AG10803 (cell line): ENCODE results near the gene RTCA.
A peak's percentile ranks its signal among the peaks of the same experiment; 100 is the strongest.
"Not testable (repeated sequence)": the region's sequence is repeated elsewhere in the genome, so short reads cannot be mapped to it uniquely, and the experiment has no call there.

ENCODE experiments used
- DNase-seq: peaks from one replicate; pipeline ENCODE4 v3.0.0; 2010; ENCODE audit warnings: low read depth
- H3K4me3 ChIP-seq: 2 replicates; pipeline ENCODE4 v1.5.1; 2011; ENCODE audit warnings: mild to moderate bottlenecking, low read length, control low read depth
- TF ChIP-seq, protein P1 (sequence below): conservative IDR thresholded peaks from 2 replicates; pipeline ENCODE4 v1.5.1; 2011; ENCODE audit warnings: mild to moderate bottlenecking, low read length, control low read depth, inconsistent platforms

RTCA gene

DNA sequence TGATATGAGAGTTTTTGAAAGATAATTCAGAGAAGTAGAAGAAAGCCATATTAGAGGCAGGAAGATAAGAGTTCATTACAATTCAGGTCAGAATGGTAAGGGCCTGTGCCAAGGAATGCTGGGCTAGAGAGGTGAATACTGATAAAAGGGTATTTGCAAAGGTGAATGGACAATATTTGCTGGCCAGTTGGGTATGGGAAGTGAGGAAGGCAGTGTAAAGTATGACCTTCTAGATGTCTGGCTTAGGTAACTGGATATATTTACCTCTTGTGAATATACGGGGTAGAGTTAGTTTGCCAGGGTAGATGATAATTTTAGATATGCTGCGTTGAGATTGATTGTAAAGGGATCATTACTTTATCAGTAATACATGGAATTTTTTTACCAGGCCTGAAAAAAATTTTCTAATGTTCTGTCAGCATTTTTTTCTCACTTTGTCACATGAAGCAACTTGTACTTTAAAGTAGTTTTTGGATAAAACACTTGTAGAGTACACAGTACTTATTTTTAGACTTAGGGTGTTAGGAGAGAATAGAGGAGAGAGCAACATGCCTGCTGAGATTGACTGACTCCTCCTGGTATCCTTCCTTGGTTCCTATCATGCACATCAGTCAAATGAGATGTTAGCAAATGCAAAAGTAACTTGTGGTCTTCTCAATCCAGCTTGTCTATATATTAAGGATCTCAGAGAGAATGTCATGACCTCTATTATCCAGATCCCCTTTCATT lies 14.1 kb downstream of the RTCA start:
- no peak overlapping the region for H3K4me3 ChIP-seq
- TF ChIP-seq, protein P1, sequence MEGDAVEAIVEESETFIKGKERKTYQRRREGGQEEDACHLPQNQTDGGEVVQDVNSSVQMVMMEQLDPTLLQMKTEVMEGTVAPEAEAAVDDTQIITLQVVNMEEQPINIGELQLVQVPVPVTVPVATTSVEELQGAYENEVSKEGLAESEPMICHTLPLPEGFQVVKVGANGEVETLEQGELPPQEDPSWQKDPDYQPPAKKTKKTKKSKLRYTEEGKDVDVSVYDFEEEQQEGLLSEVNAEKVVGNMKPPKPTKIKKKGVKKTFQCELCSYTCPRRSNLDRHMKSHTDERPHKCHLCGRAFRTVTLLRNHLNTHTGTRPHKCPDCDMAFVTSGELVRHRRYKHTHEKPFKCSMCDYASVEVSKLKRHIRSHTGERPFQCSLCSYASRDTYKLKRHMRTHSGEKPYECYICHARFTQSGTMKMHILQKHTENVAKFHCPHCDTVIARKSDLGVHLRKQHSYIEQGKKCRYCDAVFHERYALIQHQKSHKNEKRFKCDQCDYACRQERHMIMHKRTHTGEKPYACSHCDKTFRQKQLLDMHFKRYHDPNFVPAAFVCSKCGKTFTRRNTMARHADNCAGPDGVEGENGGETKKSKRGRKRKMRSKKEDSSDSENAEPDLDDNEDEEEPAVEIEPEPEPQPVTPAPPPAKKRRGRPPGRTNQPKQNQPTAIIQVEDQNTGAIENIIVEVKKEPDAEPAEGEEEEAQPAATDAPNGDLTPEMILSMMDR: no peak
- no peak for DNase-seq

DNA sequence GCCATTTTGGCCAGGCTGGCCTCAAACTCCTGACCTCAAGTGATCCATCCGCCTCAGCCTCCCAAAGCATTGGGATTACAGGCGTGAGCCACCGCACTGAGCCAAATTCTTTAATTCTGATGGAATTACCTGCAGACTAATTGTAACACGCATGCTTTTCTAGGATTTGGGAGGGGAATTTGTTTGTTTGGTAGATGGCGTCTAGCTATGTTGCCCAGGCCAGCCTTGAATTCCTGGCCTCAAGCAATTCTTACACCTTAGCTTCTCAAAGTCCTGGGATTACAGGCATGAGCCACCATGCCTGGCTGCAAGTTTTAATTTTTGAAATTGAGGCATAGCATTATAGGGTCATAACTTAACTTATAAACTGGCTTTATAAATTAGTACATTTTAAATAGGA lies 18.6 kb downstream of the RTCA start:
- TF ChIP-seq, protein P1: no peak
- H3K4me3 ChIP-seq: no peak overlapping the region
- no peak for DNase-seq

DNA sequence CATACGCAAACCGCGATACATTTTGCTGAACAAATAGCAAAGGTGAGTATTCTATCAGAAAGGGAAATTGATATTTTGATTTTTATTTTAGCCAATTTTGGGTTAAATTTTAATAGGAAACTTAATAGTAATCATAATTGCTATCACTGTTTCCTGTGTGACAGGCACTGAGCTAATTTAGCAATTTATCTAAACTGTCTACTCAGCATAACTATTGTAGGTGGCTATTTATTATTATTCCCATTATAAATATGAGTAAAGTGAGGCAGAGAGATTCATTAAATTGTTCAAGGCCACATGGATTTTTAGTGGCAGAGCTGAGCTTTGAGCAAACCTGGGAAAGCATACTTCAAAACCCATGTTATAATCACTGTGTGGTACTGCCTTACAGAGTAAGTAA lies 21.1 kb downstream of the RTCA start:
- TF ChIP-seq, protein P1: no peak

DNA sequence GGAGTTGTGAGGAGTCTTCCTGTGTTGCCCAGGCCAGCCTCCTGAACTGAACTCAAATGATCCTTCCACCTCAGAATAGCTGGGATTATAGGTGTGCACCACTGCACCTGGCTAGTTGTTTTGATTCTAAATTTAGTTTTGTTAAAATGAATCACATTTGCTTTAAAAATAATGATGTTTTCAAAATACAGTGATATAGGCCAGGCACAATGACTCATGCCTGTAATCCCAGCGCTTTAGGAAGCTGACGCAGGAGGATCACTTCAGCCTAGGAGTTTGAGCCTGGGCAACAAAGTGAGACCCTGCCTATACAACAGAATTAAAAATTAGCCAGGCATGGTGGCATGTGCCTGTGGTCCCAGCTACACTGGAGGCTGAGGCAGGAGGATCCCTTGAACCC lies 24.3 kb downstream of the RTCA start:
- no peak overlapping the region for H3K4me3 ChIP-seq
- no peak for DNase-seq
- TF ChIP-seq, protein P1: no peak

More for the DNA sequence above, 21.1 kb downstream of the RTCA start:
- H3K4me3 ChIP-seq: no peak overlapping the region
- no peak for DNase-seq

DNA sequence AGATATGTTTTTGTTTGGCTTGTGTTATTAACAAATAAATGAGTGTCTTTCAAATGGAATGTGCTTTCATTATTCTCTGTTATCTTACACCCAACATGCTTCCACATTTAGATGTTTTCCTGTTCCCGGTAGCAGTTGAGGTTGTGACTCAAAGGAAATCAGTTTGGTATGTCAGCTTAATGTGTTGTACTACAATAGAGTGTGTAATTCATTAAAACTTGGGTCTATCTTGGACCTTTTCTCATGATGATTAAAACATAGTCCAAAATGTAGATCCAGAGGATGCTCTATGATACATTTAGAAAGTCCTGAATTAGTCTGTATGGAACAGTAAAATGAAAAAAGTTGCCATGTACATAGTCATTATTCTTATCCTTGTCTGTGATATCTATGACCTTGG lies 26.7 kb downstream of the RTCA start:
- DNase-seq: peak; percentile 13
- TF ChIP-seq, protein P1: no peak
- H3K4me3 ChIP-seq: no peak overlapping the region

DNA sequence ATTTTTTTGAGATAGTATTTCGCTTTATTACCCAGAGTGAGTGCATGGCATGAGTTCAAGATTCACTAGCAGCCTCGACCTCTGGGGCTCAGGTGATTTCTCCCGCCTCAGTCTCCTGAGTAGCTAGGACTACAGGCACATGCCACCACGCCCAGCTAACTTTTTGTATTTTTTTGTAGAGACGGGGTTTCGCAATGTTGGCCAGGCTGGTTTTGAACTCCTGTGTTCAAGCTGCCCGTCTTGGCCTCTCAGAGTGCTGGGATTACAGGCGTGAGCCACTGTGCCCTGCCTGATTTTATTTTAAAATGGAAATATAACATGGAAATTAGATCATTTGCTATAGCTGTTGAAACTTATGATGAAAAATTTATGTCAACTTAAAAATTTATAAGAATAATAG lies 30.1 kb downstream of the RTCA start:
- no peak for DNase-seq

DNA sequence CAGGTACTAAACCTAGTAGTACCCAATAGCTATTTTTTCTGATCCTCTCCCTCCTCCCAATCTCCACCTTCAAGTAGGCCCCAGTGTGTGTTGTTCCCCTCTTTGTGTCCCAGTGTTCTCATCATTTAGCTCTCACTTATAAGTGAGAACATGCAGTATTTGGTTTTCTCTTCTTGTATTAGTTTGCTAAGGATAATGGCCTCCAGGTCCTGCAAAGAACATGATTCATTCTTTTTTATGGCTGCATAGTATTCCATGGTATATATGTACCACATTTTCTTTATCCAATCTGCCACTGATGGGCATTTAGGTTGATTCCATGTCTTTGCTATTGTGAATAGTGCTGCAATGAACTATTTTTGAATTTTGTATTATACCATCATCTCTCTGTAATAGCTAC lies 31.0 kb downstream of the RTCA start:
- not testable (repeated sequence) for DNase-seq, H3K4me3 ChIP-seq

More for the DNA sequence above, 30.1 kb downstream of the RTCA start:
- TF ChIP-seq, protein P1: no peak
- no peak overlapping the region for H3K4me3 ChIP-seq
